Vagina (tissue), 2 donors: ENCODE results near the gene F10. TPM values are rescaled to one million over a fixed set of nuclear protein-coding genes. Genes with fewer than 3 reads are reported as not detected.

Source experiments
- DNase-seq, 2 donors: peaks; one replicate each; pipeline ENCODE4 v3.0.0-alpha.2; 2017; ENCODE audit errors: extremely low spot score in 2 of 2
- H3K27ac ChIP-seq: fragments of 200-600 bp; sonication (generic); one replicate; pipeline ENCODE4 v1.5.1; 2019
- H3K27me3 ChIP-seq: fragments of 200-600 bp; sonication (generic); one replicate; pipeline ENCODE4 v1.5.1; 2019
- H3K36me3 ChIP-seq, 2 donors: fragments of 200-600 bp; sonication (generic); one replicate each; pipeline ENCODE4 v1.5.1; 2017 to 2019
- H3K4me1 ChIP-seq: fragments of 200-600 bp; sonication (generic); one replicate; pipeline ENCODE4 v1.5.1; 2019
- H3K4me3 ChIP-seq, 2 donors: fragments of 200-600 bp; sonication (generic); 1 replicate in 1 of 2; 2 replicates in 1 of 2; pipeline ENCODE4 v1.5.1; 2016 to 2019
- H3K9me3 ChIP-seq: fragments of 200-600 bp; sonication (generic); one replicate; pipeline ENCODE4 v1.5.1; 2019
- CTCF ChIP-seq, 3 experiments: fragments of 450-650 bp in 2 of 3; fragments of 200-600 bp in 1 of 3; sonication (generic) in 1 of 3; IDR thresholded peaks; one replicate each; pipeline ENCODE4 v1.5.1; 2017 to 2019; ENCODE audit warnings: antibody characterized with exemption in 3 of 3, mild to moderate bottlenecking in 2 of 3, moderate library complexity in 2 of 3
- POLR2A ChIP-seq, 2 donors: fragments of 450-650 bp; IDR thresholded peaks; one replicate each; pipeline ENCODE4 v1.6.1; 2017; ENCODE audit warnings: antibody characterized with exemption in 2 of 2, mild to moderate bottlenecking in 2 of 2, moderate library complexity in 2 of 2
- POLR2AphosphoS5 ChIP-seq, 2 donors: sonication (generic); formaldehyde crosslinking; IDR thresholded peaks; one replicate each; pipeline ENCODE4 v1.9.0; 2017; ENCODE audit warnings: antibody characterized with exemption in 2 of 2, mild to moderate bottlenecking in 2 of 2, low read depth in 1 of 2; ENCODE audit not compliant: insufficient read depth in 1 of 2
- intact Hi-C: fragments of 100-400 bp; cut with DNase I; formaldehyde crosslinking; loops from one replicate; pipeline ENCODE4 v1.15.1; 2023
- total RNA-seq: library from RNA; depleted of rRNA; stranded (reverse); fragments of >200 nt; gene quantifications from one replicate; pipeline ENCODE4 v1.2.3, GENCODE V29; 2016

The F10 gene
- total RNA-seq, 1 donor from 2014 or later, result 16.7 TPM

- Histone ChIP-seq H3K27me3 (no peaks in the 10 kb centered on the region), H3K9me3 (no peaks in the 10 kb centered on the region), H3K4me1 (no peaks in the 10 kb centered on the region), H3K36me3 (peaks cover 0 to 8% of the 10 kb centered on the region in 2 donors), H3K27ac (no peak overlapping the region), H3K4me3 (no peak overlapping the region)
- DNase-seq, result no peak
- intact Hi-C loops, result no loop called here
- no peak for TF ChIP-seq POLR2A (IDR thresholded peaks at IDR 0.05)
- no peak for TF ChIP-seq POLR2AphosphoS5 (IDR thresholded peaks at IDR 0.05; ENCODE audit: insufficient read depth in 1 of 2, low read depth in 1 of 2)
- no peak for TF ChIP-seq CTCF (IDR thresholded peaks at IDR 0.05)
Measured at GRCh38 chr13:113169277-113170272, 47.0 kb downstream of the F10 start.

GRCh38 chr13:113170511-113170910, 47.9 kb downstream of the F10 start:
- Histone ChIP-seq H3K36me3 (peaks cover 0 to 11% of the 10 kb centered on the region in 2 donors), H3K27me3 (no peaks in the 10 kb centered on the region), H3K4me3 (no peak overlapping the region), H3K27ac (no peak overlapping the region), H3K4me1 (no peaks in the 10 kb centered on the region), H3K9me3 (no peaks in the 10 kb centered on the region)
- TF ChIP-seq POLR2AphosphoS5 (IDR thresholded peaks at IDR 0.05; ENCODE audit: insufficient read depth in 1 of 2, low read depth in 1 of 2) (no peak), POLR2A (IDR thresholded peaks at IDR 0.05) (no peak), CTCF (IDR thresholded peaks at IDR 0.05) (no peak)
- DNase-seq, result no peak
- intact Hi-C loops, result no loop called here

DNA sequence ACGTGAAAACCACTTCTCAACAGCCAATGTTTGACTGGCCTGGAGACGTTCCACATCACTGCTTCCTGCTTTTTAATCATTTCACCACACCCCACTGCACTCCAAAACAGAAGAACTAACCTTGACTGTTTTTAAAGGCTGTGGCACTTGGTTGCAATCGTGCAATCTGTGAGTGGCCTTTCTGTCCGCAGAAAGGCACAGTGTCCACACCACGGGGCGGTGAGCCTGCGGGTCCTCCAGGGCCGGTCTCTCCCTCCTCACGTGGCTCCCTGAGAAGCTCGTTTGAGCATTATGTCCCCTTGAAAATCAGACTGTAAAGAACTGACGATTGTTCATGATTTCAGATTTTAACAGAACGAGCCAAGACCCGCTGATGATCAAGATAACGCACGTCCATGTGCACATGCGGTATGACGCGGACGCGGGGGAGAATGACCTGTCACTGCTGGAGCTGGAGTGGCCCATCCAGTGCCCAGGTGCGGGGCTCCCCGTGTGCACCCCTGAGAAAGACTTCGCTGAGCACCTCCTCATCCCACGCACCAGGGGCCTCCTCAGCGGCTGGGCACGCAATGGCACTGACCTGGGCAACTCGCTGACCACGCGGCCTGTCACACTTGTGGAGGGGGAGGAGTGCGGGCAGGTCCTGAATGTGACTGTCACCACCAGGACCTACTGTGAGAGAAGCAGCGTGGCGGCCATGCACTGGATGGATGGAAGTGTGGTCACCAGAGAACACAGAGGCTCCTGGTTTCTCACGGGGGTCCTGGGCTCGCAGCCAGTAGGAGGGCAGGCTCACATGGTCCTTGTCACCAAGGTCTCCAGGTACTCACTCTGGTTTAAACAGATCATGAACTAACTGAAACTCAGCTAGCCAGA, 48.9 kb downstream of the F10 start:
- Histone ChIP-seq H3K27ac (no peak overlapping the region), H3K4me1 (no peaks in the 10 kb centered on the region), H3K4me3 (no peak overlapping the region), H3K36me3 (peaks cover 0 to 19% of the 10 kb centered on the region in 2 donors), H3K9me3 (no peaks in the 10 kb centered on the region), H3K27me3 (no peaks in the 10 kb centered on the region)
- DNase-seq, result no peak
- TF ChIP-seq POLR2AphosphoS5 (IDR thresholded peaks at IDR 0.05; ENCODE audit: insufficient read depth in 1 of 2, low read depth in 1 of 2), result no peak
- TF ChIP-seq POLR2A (IDR thresholded peaks at IDR 0.05), result no peak
- TF ChIP-seq CTCF (IDR thresholded peaks at IDR 0.05), result no peak
- intact Hi-C loops, result no loop called here

DNA sequence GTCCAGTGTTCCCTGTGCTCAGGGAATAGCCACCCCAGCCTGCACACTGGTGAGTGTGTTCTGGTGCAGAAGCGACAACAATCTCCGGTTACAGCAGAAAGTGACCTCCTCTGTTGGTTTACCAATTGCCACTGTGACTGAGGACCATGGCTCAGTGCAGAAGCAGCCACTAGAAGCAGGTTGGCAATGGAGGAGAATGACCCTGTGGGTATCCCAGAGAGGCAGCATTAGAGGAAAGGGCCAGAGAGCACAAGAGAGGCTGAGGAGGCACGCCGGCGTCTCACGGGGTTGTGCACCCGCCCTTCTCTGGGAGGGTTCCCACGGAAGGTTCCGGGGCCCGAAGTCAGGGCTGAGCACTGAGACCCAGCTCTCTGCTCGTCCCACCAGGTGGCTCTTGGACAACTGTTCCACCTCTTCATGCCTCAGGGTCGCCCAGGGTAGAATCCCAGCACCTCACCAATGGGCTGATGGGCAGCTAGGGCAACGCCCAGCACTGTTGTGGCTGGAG, 49.9 kb downstream of the F10 start:
- no peaks in the 10 kb centered on the region for H3K9me3 ChIP-seq
- H3K36me3 ChIP-seq, result peaks cover 0 to 29% of the 10 kb centered on the region in 2 donors
- H3K27ac ChIP-seq, result no peak overlapping the region
- no peak for DNase-seq
- no peaks in the 10 kb centered on the region for H3K27me3 ChIP-seq
- intact Hi-C loops, result no loop called here
- no peak overlapping the region for H3K4me3 ChIP-seq
- TF ChIP-seq POLR2A (IDR thresholded peaks at IDR 0.05), result no peak
- TF ChIP-seq CTCF (IDR thresholded peaks at IDR 0.05), result no peak
- no peaks in the 10 kb centered on the region for H3K4me1 ChIP-seq
